H1 (cell line): ENCODE measurements around the gene TMEM229B.

ENCODE experiments used
- GABPA ChIP-seq: IDR thresholded peaks from 2 replicates; pipeline ENCODE4 v1.6.1; 2011; ENCODE audit warnings: mild to moderate bottlenecking, low read length, moderate library complexity, borderline replicate concordance; ENCODE audit not compliant: insufficient read depth
- JUND ChIP-seq: IDR thresholded peaks from 2 replicates; pipeline ENCODE4 v1.6.1; 2011; ENCODE audit warnings: mild to moderate bottlenecking, improper control_type of control experiment, low read length
- MAX ChIP-seq: IDR thresholded peaks from 2 replicates; pipeline ENCODE4 v1.6.1; 2012; ENCODE audit warnings: inconsistent platforms
- NRF1 ChIP-seq: IDR thresholded peaks from 2 replicates; pipeline ENCODE4 v1.6.1; 2011; ENCODE audit warnings: mild to moderate bottlenecking, low read depth, low read length, improper control_type of control experiment
- POLR2A ChIP-seq, 2 experiments: IDR thresholded peaks; 1 replicate in 1 of 2; 2 replicates in 1 of 2; pipeline ENCODE4 v1.6.1; 2011; ENCODE audit warnings: low read depth in 2 of 2, low read length in 2 of 2, mild to moderate bottlenecking in 2 of 2; ENCODE audit errors: control extremely low read depth in 1 of 2
- SIN3A ChIP-seq, 2 experiments: IDR thresholded peaks in 1 of 2; conservative IDR thresholded peaks in 1 of 2; 2 replicates each; pipeline ENCODE4 v1.6.1; 2011 to 2012; ENCODE audit warnings: low read length in 2 of 2, improper control_type of control experiment in 1 of 2, low read depth in 1 of 2, mild to moderate bottlenecking in 1 of 2
- SP1 ChIP-seq: IDR thresholded peaks from 2 replicates; pipeline ENCODE4 v1.6.1; 2011; ENCODE audit warnings: low read depth, low read length
- TEAD4 ChIP-seq: IDR thresholded peaks from 2 replicates; pipeline ENCODE4 v1.6.1; 2012; ENCODE audit warnings: low read depth, low read length, inconsistent platforms, mixed read lengths
- TF ChIP-seq, protein P1 (sequence below), 3 experiments: IDR thresholded peaks; 1 replicate in 2 of 3; 2 replicates in 1 of 3; pipeline versions ENCODE4 v1.5.1 to v1.6.1; 2011; ENCODE audit warnings: low read length in 3 of 3, mild to moderate bottlenecking in 3 of 3, inconsistent platforms in 2 of 3, low read depth in 1 of 3, moderate library complexity in 1 of 3; ENCODE audit not compliant: insufficient read depth in 1 of 3; ENCODE audit errors: control extremely low read depth in 1 of 3
- TF ChIP-seq, protein P2 (sequence below): IDR thresholded peaks from 2 replicates; pipeline ENCODE4 v1.6.1; 2011; ENCODE audit warnings: low read length, improper control_type of control experiment

GRCh38 chr14:67500981-67501380 is 12.5 kb upstream of the TMEM229B start:
- TF ChIP-seq MAX (no peak), TEAD4 (no peak), POLR2A (IDR thresholded peaks at IDR 0.05; ENCODE audit: control extremely low read depth in 1 of 2, low read depth in 2 of 2, low read length in 2 of 2) (no peak), SIN3A (conservative IDR thresholded peaks at IDR 0.05 in 1 of 2, IDR thresholded peaks at IDR 0.05 in 1 of 2; ENCODE audit: low read depth in 1 of 2, low read length in 2 of 2) (no peak), JUND (no peak), NRF1 (no peak), SP1 (no peak), GABPA (no peak)
- TF ChIP-seq, protein P1, sequence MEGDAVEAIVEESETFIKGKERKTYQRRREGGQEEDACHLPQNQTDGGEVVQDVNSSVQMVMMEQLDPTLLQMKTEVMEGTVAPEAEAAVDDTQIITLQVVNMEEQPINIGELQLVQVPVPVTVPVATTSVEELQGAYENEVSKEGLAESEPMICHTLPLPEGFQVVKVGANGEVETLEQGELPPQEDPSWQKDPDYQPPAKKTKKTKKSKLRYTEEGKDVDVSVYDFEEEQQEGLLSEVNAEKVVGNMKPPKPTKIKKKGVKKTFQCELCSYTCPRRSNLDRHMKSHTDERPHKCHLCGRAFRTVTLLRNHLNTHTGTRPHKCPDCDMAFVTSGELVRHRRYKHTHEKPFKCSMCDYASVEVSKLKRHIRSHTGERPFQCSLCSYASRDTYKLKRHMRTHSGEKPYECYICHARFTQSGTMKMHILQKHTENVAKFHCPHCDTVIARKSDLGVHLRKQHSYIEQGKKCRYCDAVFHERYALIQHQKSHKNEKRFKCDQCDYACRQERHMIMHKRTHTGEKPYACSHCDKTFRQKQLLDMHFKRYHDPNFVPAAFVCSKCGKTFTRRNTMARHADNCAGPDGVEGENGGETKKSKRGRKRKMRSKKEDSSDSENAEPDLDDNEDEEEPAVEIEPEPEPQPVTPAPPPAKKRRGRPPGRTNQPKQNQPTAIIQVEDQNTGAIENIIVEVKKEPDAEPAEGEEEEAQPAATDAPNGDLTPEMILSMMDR (IDR thresholded peaks at IDR 0.05; ENCODE audit: control extremely low read depth in 1 of 3, insufficient read depth in 1 of 3, low read depth in 1 of 3, low read length in 3 of 3), result no peak
- TF ChIP-seq, protein P2, sequence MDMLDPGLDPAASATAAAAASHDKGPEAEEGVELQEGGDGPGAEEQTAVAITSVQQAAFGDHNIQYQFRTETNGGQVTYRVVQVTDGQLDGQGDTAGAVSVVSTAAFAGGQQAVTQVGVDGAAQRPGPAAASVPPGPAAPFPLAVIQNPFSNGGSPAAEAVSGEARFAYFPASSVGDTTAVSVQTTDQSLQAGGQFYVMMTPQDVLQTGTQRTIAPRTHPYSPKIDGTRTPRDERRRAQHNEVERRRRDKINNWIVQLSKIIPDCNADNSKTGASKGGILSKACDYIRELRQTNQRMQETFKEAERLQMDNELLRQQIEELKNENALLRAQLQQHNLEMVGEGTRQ, result no peak
